Epithelial cell of prostate (primary cell): ENCODE measurements around the gene ARMC10.
A peak's percentile ranks its signal among the peaks of the same experiment; 100 is the strongest.
"Not testable (repeated sequence)": the region's sequence is repeated elsewhere in the genome, so short reads cannot be mapped to it uniquely, and the experiment has no call there.

Experiments
- DNase-seq: peaks from one replicate; pipeline ENCODE4 v3.0.0-alpha.2; 2011; ENCODE audit warnings: low read depth, low spot score
- H3K27ac ChIP-seq: fragments of 450-650 bp; 2 replicates; pipeline ENCODE4 v1.5.1; 2017; ENCODE audit warnings: mild to moderate bottlenecking

ARMC10 gene

GRCh38 chr7:103076764-103077163 is 1.8 kb downstream of the ARMC10 start:
- DNase-seq = no peak

GRCh38 chr7:103077318-103077717 is 2.4 kb downstream of the ARMC10 start:
- H3K27ac ChIP-seq = no peak overlapping the region
- DNase-seq = no peak

More at GRCh38 chr7:103076764-103077163, 1.8 kb downstream of the ARMC10 start:
- H3K27ac ChIP-seq = no peak overlapping the region

GRCh38 chr7:103078226-103078625 is 3.3 kb downstream of the ARMC10 start:
- not testable (repeated sequence) for H3K27ac ChIP-seq, DNase-seq

- H3K27ac ChIP-seq = no peak overlapping the region
- no peak for DNase-seq
Observed at GRCh38 chr7:103079836-103080235, 4.9 kb downstream of the ARMC10 start.

GRCh38 chr7:103080923-103081322 is 6.0 kb downstream of the ARMC10 start:
- H3K27ac ChIP-seq = no peak overlapping the region

GRCh38 chr7:103082497-103082896 is 7.6 kb downstream of the ARMC10 start:
- DNase-seq = no peak
- H3K27ac ChIP-seq = no peak overlapping the region

More at GRCh38 chr7:103080923-103081322, 6.0 kb downstream of the ARMC10 start:
- no peak for DNase-seq

GRCh38 chr7:103083210-103083609 is 8.3 kb downstream of the ARMC10 start:
- no peak for DNase-seq
- no peak overlapping the region for H3K27ac ChIP-seq

GRCh38 chr7:103092321-103092720 is 17.4 kb downstream of the ARMC10 start:
- not testable (repeated sequence) for DNase-seq, H3K27ac ChIP-seq

- H3K27ac ChIP-seq = no peak overlapping the region
- DNase-seq = no peak
Observed at GRCh38 chr7:103093429-103093828, 18.5 kb downstream of the ARMC10 start.

GRCh38 chr7:103094102-103094501 is 19.2 kb downstream of the ARMC10 start:
- no peak overlapping the region for H3K27ac ChIP-seq

GRCh38 chr7:103095558-103095957 is 20.6 kb downstream of the ARMC10 start:
- not testable (repeated sequence) for H3K27ac ChIP-seq, DNase-seq

More at GRCh38 chr7:103094102-103094501, 19.2 kb downstream of the ARMC10 start:
- no peak for DNase-seq

GRCh38 chr7:103097041-103097440 is 22.1 kb downstream of the ARMC10 start:
- no peak for DNase-seq

GRCh38 chr7:103100348-103100747 is 25.4 kb downstream of the ARMC10 start:
- no peak overlapping the region for H3K27ac ChIP-seq
- no peak for DNase-seq

More at GRCh38 chr7:103097041-103097440, 22.1 kb downstream of the ARMC10 start:
- H3K27ac ChIP-seq = no peak overlapping the region

GRCh38 chr7:103101543-103101942 is 26.6 kb downstream of the ARMC10 start:
- no peak overlapping the region for H3K27ac ChIP-seq
- DNase-seq = no peak

GRCh38 chr7:103106005-103106702 is 31.2 kb downstream of the ARMC10 start:
- DNase-seq = no peak
- no peak overlapping the region for H3K27ac ChIP-seq

- not testable (repeated sequence) for H3K27ac ChIP-seq, DNase-seq
Observed at GRCh38 chr7:103106703-103107070, 31.7 kb downstream of the ARMC10 start.

GRCh38 chr7:103113164-103113563 is 38.2 kb downstream of the ARMC10 start:
- peak; percentile 73 for DNase-seq
- peak overlapping the region; percentile 61 for H3K27ac ChIP-seq

- H3K27ac ChIP-seq = no peak overlapping the region
- DNase-seq = no peak
Observed at GRCh38 chr7:103114576-103115008, 39.7 kb downstream of the ARMC10 start.

GRCh38 chr7:103115771-103116170 is 40.8 kb downstream of the ARMC10 start:
- no peak for DNase-seq
- H3K27ac ChIP-seq = no peak overlapping the region

GRCh38 chr7:103116511-103116910 is 41.6 kb downstream of the ARMC10 start:
- H3K27ac ChIP-seq = no peak overlapping the region
- DNase-seq = no peak

GRCh38 chr7:103116991-103117390 is 42.1 kb downstream of the ARMC10 start:
- DNase-seq = no peak
- no peak overlapping the region for H3K27ac ChIP-seq

GRCh38 chr7:103117465-103117864 is 42.5 kb downstream of the ARMC10 start:
- DNase-seq = no peak
- no peak overlapping the region for H3K27ac ChIP-seq
